Erythroblast (primary cell): ENCODE results near the gene NCAM2.

Experiments
- DNase-seq, 2 experiments: peaks; one replicate each; lab custom pipeline; 2025; lab: John Stamatoyannopoulos, UW
- GATA1 ChIP-seq: IDR thresholded peaks from 2 replicates; pipeline ENCODE4 v1.6.1; 2011; ENCODE audit warnings: low read depth, mild to moderate bottlenecking, control low read depth, low read length, moderate library complexity
- POLR2A ChIP-seq: IDR thresholded peaks from 2 replicates; pipeline ENCODE4 v1.6.1; 2011; ENCODE audit warnings: mild to moderate bottlenecking, low read length

The NCAM2 gene

GRCh38 chr21:21151231-21151630 lies 153.0 kb downstream of the NCAM2 start:
- DNase-seq = no peak
- no peak for TF ChIP-seq GATA1
- TF ChIP-seq POLR2A = no peak

- TF ChIP-seq POLR2A = no peak
- no peak for DNase-seq
These were observed 158.2 kb downstream of the NCAM2 start for GRCh38 chr21:21156397-21156796.

- TF ChIP-seq POLR2A = no peak
- no peak for TF ChIP-seq GATA1
- DNase-seq = no peak
These were observed 158.7 kb downstream of the NCAM2 start for GRCh38 chr21:21156957-21157356.

GRCh38 chr21:21158376-21158918 lies 160.2 kb downstream of the NCAM2 start:
- DNase-seq = no peak
- no peak for TF ChIP-seq GATA1
- no peak for TF ChIP-seq POLR2A

- no peak for DNase-seq
- no peak for TF ChIP-seq GATA1
- TF ChIP-seq POLR2A = no peak
These were observed 161.2 kb downstream of the NCAM2 start for GRCh38 chr21:21159253-21159899.

GRCh38 chr21:21162786-21163185 lies 164.6 kb downstream of the NCAM2 start:
- DNase-seq = no peak
- TF ChIP-seq POLR2A (no peak), GATA1 (no peak)

GRCh38 chr21:21163904-21164303 lies 165.7 kb downstream of the NCAM2 start:
- DNase-seq = peak; percentile 34 to 61
- TF ChIP-seq POLR2A (no peak), GATA1 (no peak)

GRCh38 chr21:21165063-21165645 lies 166.9 kb downstream of the NCAM2 start:
- no peak for TF ChIP-seq POLR2A
- TF ChIP-seq GATA1 = no peak
- no peak for DNase-seq

GRCh38 chr21:21174676-21175075 lies 176.5 kb downstream of the NCAM2 start:
- DNase-seq = no peak
- TF ChIP-seq GATA1 (no peak), POLR2A (no peak)

- TF ChIP-seq GATA1 (no peak), POLR2A (no peak)
- no peak for DNase-seq
These were observed 177.7 kb downstream of the NCAM2 start for GRCh38 chr21:21175798-21176334.

- TF ChIP-seq POLR2A = no peak
- TF ChIP-seq GATA1 = no peak
- DNase-seq = no peak
These were observed 179.3 kb downstream of the NCAM2 start for GRCh38 chr21:21177353-21177986.

- no peak for TF ChIP-seq POLR2A
- TF ChIP-seq GATA1 = no peak
- DNase-seq = no peak
These were observed 181.6 kb downstream of the NCAM2 start for GRCh38 chr21:21179619-21180298.

GRCh38 chr21:21182401-21183010 lies 184.3 kb downstream of the NCAM2 start:
- TF ChIP-seq POLR2A (no peak), GATA1 (no peak)
- no peak for DNase-seq

- TF ChIP-seq POLR2A (no peak), GATA1 (no peak)
- no peak for DNase-seq
These were observed 184.9 kb downstream of the NCAM2 start for GRCh38 chr21:21183092-21183491.
